ENCODE measurements around the gene ADGRG6. TPM values are rescaled to one million over a fixed set of nuclear protein-coding genes. Genes with fewer than 3 reads are reported as not detected.

The ADGRG6 gene
- total and polyA plus RNA-seq, 10 of the 15 experiments (the other 5 are each of a cell fraction or from before 2014, with no cell fraction given) = 0.01 to 0.24 (median 0.13) TPM; not detected in 7

GRCh38 chr6:142356884-142357225, 55.0 kb downstream of the ADGRG6 start (continued):
- no peak for TF ChIP-seq RUNX3 (IDR thresholded peaks at IDR 0.05; ENCODE audit: low read length)

- Histone ChIP-seq H3K9me3 (replicated peaks; ENCODE audit: control insufficient read depth, insufficient read depth, low read length) (no peaks in the 10 kb centered on the region), H3K27ac (ENCODE audit: control insufficient read depth, insufficient read depth) (no peak overlapping the region), H3K4me1 (ENCODE audit: control insufficient read depth, insufficient read depth, low read length) (no peaks in the 10 kb centered on the region), H3K79me2 (ENCODE audit: control insufficient read depth, insufficient read depth, low read length) (no peaks in the 10 kb centered on the region), H3K36me3 (ENCODE audit: control insufficient read depth in 2 of 2, insufficient read depth in 2 of 2, low read length in 1 of 2) (no peaks in the 10 kb centered on the region), H3K9ac (ENCODE audit: control insufficient read depth, insufficient read depth, low read length) (no peak overlapping the region), H3K4me3 (no peak overlapping the region), H2AFZ (ENCODE audit: control insufficient read depth, low read depth, low read length) (no peak overlapping the region), H3K4me2 (ENCODE audit: control insufficient read depth, insufficient read depth) (no peak overlapping the region), H4K20me1 (ENCODE audit: control insufficient read depth, insufficient read depth) (no peaks in the 10 kb centered on the region), H3K27me3 (replicated peaks in 1 of 2; ENCODE audit: control insufficient read depth in 2 of 2, insufficient read depth in 2 of 2, low read length in 1 of 2) (no peaks in the 10 kb centered on the region; a peak in 1 of 4 replicates)
- DNase-seq (ENCODE audit: low read depth, low spot score) (no peak), FAIRE-seq (no peak), ATAC-seq (no peak)
- RAD21 ChIA-PET (ENCODE audit: unreplicated experiment) = no interaction called here
- intact Hi-C loops (cut with micrococcal nuclease; ENCODE audit: unreplicated experiment) (no loop called here), in situ Hi-C loops (cut with MboI) (no loop called here)
- CTCF ChIA-PET = no interaction called here
- TF ChIP-seq RB1 (IDR thresholded peaks at IDR 0.05; ENCODE audit: borderline replicate concordance) (no peak), USF1 (IDR thresholded peaks at IDR 0.05; ENCODE audit: borderline replicate concordance, extremely low read length, insufficient read depth, low read depth, low read length) (no peak), GABPA (IDR thresholded peaks at IDR 0.05; ENCODE audit: low read depth) (no peak), MYB (IDR thresholded peaks at IDR 0.05; ENCODE audit: borderline replicate concordance, low read depth, low read length) (no peak), NFXL1 (IDR thresholded peaks at IDR 0.05; ENCODE audit: borderline replicate concordance) (no peak), ETV6 (conservative IDR thresholded peaks at IDR 0.05 in 1 of 2, IDR thresholded peaks at IDR 0.05 in 1 of 2; ENCODE audit: borderline replicate concordance in 1 of 2, low read depth in 1 of 2) (no peak), ZZZ3 (IDR thresholded peaks at IDR 0.05; ENCODE audit: control insufficient read depth, insufficient read length, low read depth) (no peak)
- SMC1A ChIA-PET (ENCODE audit: uncharacterized antibody, unreplicated experiment) = no interaction called here
- POLR2A ChIA-PET = no interaction called here
- no TSS peak for BruUV-seq (replicated peaks)
These were observed 56.1 kb downstream of the ADGRG6 start for GRCh38 chr6:142357879-142358278.
